IgD-negative memory B cell (primary cell): ENCODE results near the gene TBC1D10B. TPM values are rescaled to one million over a fixed set of nuclear protein-coding genes. Genes with fewer than 3 reads are reported as not detected.

Source experiments
- H3K27ac Mint-ChIP-seq, 3 donors: one replicate each; pipeline ENCODE4 v1.8.0; 2020 to 2022; ENCODE audit warnings: mild to moderate bottlenecking in 3 of 3, mixed read lengths in 3 of 3, moderate library complexity in 1 of 3
- H3K27me3 Mint-ChIP-seq: one replicate; pipeline ENCODE4 v1.8.0; 2021; ENCODE audit warnings: mixed read lengths
- H3K36me3 Mint-ChIP-seq: one replicate; pipeline ENCODE4 v1.8.0; 2020; ENCODE audit warnings: mild to moderate bottlenecking, mixed read lengths
- H3K4me1 Mint-ChIP-seq, 3 donors: one replicate each; pipeline ENCODE4 v1.8.0; 2020 to 2022; ENCODE audit warnings: mixed read lengths in 3 of 3, mild to moderate bottlenecking in 1 of 3
- H3K4me3 Mint-ChIP-seq, 4 donors: one replicate each; pipeline ENCODE4 v1.8.0; 2020 to 2022; ENCODE audit warnings: mild to moderate bottlenecking in 4 of 4, mixed read lengths in 4 of 4, moderate library complexity in 3 of 4
- H3K9me3 Mint-ChIP-seq, 3 donors: one replicate each; pipeline ENCODE4 v1.8.0; 2020 to 2021; ENCODE audit warnings: mixed read lengths in 3 of 3, mild to moderate bottlenecking in 1 of 3
- polyA plus RNA-seq: library from polyadenylated mRNA; unstranded; fragments of 300-500 nt; fragmentation: Illumina TruSeq; gene quantifications from one replicate; pipeline ENCODE4 v1.2.3, GENCODE V29; 2021

The TBC1D10B gene
- polyA plus RNA-seq, 1 donor from 2014 or later, result 11.3 TPM

DNA sequence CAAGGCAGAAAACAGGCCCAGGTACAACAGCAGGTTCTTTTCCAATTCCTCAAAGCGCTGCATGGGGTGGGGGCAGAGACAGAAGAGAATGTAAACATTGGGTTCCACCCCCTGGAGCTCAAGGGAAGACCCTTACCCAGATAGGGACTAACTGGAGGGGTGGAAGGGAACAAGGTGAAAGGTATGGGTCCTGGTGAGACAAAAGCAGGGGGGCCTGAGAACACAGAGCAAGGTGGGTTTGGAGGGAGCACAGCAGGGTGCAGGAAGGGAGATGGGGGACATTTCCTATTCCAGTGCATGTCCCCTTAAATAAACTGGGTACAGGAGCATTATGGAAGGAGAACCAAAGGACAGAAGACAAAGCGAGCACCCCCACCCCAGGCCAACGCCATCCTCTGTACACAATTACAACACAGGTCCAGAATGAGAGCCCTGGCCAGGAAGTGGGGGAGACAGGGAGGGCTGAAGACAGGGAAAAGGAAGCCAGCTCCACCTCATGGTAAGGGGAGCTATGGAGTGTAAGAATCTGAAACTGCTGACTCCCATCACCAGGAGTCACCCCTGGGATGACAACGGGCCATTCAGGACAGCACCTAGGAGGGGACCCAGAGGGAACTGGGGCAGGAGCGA, 13.1 kb downstream of the TBC1D10B start:
- Mint-ChIP-seq H3K4me3 (peak overlapping the region in 2 of 4 donors; percentile 9 to 98), H3K9me3 (no peaks in the 10 kb centered on the region), H3K36me3 (peaks cover 2% of the 10 kb centered on the region), H3K4me1 (peaks cover 11 to 14% (median 12%) of the 10 kb centered on the region in 3 donors), H3K27ac (peak overlapping the region in 1 of 3 donors; percentile 92), H3K27me3 (no peaks in the 10 kb centered on the region)

DNA sequence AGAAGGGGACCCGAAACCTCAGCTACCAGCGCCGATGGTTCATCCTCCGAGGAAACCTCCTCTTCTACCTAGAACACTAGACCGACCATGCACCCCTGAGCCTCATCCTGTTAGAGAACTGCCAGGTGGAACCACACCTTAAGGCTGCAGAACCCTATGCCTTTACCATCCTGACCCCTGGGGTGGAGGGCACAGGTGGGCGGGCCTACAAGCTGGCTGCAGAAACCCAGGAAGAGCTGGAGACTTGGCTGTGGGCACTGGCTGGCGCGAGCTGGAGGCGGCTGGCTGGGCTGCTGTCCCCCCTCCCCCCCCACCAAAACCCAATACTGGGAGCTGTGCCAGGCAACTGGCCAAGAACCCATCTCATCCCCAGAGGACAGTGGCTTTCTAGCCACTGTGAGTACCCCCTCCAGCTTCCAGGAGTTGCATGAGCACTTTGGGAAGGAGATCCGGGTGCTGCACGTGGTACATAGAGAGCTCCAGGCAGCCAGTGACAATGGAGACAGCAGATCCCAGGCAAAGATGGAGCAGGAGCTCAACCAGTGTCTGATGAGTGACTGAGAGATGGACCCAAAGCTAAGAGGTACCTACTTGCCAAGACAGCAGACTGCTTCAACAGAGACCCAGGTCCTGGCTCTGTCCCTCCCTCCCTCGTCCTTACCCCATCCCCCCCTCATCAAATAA, 13.8 kb downstream of the TBC1D10B start:
- peak overlapping the region; percentile 92 to 99 (median 97) for H3K27ac Mint-ChIP-seq
- no peaks in the 10 kb centered on the region for H3K9me3 Mint-ChIP-seq
- H3K36me3 Mint-ChIP-seq, result peaks cover 2% of the 10 kb centered on the region
- H3K27me3 Mint-ChIP-seq, result no peaks in the 10 kb centered on the region
- H3K4me3 Mint-ChIP-seq, result peak overlapping the region; percentile 77 to 99 (median 96)
- peaks cover 12 to 14% (median 13%) of the 10 kb centered on the region in 3 donors for H3K4me1 Mint-ChIP-seq

DNA sequence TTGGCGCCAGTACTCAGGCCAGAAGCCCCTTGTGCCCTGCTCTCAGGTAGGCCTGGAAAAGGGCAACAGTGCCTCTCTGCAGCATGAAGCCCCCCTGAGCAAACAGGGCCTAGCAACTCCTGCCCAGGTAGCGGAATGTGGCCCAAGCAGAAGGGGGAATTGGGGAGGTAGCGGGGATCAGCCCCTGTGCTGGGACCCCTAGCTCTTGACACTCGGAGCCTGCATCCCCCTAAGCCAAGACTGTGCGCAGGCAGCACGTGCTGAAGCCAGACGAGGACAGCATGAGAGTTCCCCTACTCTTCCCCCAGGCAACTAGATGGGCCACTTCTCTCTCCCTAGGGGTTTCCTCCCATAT, 14.4 kb downstream of the TBC1D10B start:
- no peaks in the 10 kb centered on the region for H3K27me3 Mint-ChIP-seq
- H3K4me1 Mint-ChIP-seq, result peaks cover 16 to 18% (median 17%) of the 10 kb centered on the region in 3 donors
- H3K36me3 Mint-ChIP-seq, result peaks cover 3% of the 10 kb centered on the region
- peak overlapping the region; percentile 94 to 99 (median 98) for H3K4me3 Mint-ChIP-seq
- H3K27ac Mint-ChIP-seq, result peak overlapping the region; percentile 92 to 99 (median 97)
- H3K9me3 Mint-ChIP-seq, result no peaks in the 10 kb centered on the region

DNA sequence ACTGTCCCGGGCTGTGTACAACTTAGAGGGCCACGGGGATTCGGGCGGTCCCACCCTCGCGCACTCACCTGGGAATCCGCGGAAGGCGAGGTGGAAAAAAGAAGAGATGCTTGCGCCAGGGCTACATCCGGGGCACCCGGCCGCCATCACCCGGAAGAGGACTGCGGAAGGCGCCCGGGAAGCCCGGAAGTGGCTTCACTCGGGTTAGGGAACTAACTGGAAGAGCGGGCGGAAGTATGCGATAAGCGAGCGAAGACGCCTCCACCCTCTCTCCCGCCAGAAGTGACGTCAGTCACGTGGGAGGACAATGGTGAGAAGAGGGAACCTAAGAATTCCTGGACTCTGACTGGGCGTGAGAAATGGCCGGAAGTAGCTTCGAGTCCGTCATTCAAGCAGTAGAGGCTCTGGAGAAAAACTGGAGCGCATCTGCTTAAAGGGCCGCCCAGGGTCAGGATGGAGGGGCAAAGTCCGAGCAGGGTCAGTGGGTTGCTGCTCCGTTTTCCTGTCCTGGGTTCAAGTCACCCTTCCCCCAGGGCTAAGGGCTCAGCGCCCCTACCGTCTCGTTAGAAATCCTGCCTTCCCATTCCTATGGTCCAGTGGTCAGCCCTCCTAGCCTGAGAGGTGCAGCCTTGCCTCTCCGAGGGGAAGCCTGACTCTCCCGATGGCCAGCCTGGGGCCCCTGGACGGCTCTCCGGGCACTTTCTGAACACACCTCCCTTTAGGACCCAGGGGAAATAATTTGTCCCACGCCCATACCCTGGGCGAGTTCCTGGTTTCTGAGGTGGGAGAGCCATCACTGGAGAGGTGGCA, 14.9 kb downstream of the TBC1D10B start, which contains the start of gene CD2BP2:
TSS of gene CD2BP2 (minus strand) at position 165 of the 810 bp plus-strand sequence. CDS start 627 bp downstream, outside the sequence.
- Mint-ChIP-seq H3K27ac (peak within 1 kb of the TSS; percentile 92 to 99 (median 97)), H3K4me1 (peaks cover 22 to 24% (median 23%) of the 10 kb centered on the region in 3 donors), H3K27me3 (no peaks in the 10 kb centered on the region), H3K36me3 (peaks cover 8% of the 10 kb centered on the region), H3K4me3 (peak within 1 kb of the TSS; percentile 94 to 99 (median 98)), H3K9me3 (no peaks in the 10 kb centered on the region)

DNA sequence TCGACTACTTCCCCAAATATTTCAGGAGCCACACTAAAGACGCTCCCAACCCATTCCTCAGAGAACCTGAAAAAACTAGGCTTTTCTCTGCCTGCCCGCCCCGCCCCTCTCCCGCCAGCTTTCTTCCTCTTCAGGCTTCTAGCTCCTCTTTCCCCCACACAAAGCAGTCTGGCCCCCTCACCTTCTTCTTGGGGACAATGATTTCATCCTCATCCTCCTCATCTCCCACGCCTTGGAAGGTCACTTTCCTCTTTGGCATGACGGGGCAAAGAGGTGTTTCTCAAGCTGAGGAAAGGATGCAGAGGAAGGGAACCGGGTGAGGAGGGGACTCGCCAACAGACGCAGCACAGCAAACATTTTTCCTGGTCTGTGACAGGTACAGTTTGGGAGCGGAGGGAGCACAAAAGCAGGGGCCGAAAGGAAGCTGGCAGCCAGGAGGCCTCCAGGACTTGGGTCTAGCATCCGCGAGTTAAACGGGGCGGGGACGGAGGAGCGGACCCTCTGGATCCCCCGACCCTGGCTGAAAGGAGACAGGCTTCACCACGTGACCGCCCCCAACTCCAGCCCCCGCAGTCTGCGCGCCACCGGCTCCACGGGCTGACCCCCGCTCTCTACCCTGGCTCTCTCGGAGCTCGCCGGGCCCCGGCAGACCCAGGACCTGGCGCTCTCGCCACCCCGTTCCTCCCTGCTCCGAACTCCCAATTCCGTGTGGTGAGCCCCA, 15.7 kb downstream of the TBC1D10B start:
- Mint-ChIP-seq H3K4me3 (peak overlapping the region; percentile 94 to 99 (median 98)), H3K27ac (peak overlapping the region; percentile 92 to 99 (median 97)), H3K27me3 (no peaks in the 10 kb centered on the region), H3K36me3 (peaks cover 9% of the 10 kb centered on the region), H3K4me1 (peaks cover 29 to 30% (median 29%) of the 10 kb centered on the region in 3 donors), H3K9me3 (no peaks in the 10 kb centered on the region)

DNA sequence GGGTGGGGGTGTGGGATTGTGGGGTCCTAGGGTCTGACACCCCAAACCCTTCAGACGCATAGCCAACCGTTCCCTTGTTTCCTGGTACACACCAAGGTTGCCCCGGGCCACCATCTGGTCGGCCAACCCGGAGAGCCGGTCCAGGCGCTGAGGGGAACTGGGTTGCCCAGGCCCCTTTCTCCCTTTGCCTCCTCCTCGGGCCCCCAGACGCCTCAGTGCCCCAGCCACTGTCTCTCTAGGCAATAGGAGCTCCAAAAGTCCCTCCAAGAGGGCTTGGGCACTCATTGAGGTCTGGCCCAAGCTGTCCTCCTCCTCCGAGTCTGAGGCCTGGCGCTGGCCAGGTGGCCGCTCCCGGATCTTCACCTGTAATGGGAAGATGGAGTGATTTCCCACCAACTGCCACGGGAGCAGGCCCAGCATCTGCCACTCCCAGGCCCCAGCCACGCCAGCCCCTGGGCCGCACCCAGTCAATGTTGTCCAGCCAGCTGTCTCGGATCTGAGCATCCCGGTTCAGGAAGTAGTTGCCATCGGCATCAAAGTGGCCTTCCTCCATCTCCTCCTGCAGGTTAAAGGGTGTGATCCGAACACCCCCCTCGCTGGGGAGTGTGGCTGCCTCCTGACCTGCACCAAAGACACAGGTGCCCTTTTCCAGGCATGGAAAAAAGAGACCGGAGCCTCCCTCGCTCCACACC, 16.7 kb downstream of the TBC1D10B start:
- Mint-ChIP-seq H3K4me3 (peak overlapping the region; percentile 94 to 99 (median 98)), H3K9me3 (no peaks in the 10 kb centered on the region), H3K4me1 (peaks cover 37 to 38% (median 37%) of the 10 kb centered on the region in 3 donors)

DNA sequence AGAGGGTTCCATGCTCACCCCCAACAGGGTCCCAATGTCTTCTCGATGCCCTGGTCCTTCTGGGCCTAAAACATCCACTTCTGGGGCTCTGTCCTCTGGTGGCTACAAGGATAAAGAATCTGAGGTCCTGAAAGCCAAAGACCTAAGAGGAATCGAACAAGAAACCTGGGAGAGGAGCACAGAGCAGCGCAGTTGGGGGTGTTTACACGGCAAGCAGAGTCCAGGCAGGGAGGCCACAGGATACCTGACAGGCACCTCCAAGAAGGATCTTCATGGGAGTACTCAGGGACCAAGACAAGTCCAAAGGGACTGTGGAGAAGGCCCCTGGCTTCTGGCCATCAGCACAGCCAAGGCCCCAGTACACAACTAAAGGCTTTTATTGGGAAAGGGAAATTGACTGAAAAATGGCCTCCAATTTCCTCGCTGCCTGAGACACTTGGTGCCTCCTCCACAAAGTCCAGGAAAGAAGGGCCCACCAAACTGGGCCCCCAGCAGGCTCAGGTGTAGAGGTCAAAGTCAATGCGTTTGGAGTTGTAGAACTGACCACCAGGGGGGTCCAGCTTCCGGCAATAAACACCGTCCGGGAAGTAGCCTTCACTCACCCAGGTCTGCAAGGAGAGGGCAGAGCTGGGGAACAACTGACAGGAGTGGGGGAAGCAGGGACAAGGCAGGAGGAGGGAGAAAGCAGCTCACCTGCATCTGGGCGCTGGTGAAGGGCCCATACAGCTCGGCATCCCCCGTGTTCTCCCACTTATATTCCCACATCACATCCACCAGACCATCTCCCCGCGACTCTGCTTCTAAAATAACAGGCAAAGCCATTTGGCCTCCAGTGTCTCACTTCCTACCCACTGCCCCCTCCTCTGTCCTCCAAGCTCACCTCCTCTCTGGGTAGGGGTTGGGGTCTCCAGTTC, 17.5 kb downstream of the TBC1D10B start:
- peaks cover 37 to 39% (median 37%) of the 10 kb centered on the region in 3 donors for H3K4me1 Mint-ChIP-seq
- no peaks in the 10 kb centered on the region for H3K9me3 Mint-ChIP-seq
- H3K4me3 Mint-ChIP-seq, result peak overlapping the region; percentile 12 to 80 (median 62)
- peaks cover 9% of the 10 kb centered on the region for H3K36me3 Mint-ChIP-seq
- no peaks in the 10 kb centered on the region for H3K27me3 Mint-ChIP-seq
- peak overlapping the region; percentile 16 to 79 (median 53) for H3K27ac Mint-ChIP-seq

More for the DNA sequence above, 16.7 kb downstream of the TBC1D10B start:
- H3K27ac Mint-ChIP-seq, result peak overlapping the region in 2 of 3 donors; percentile 53 to 92
- H3K36me3 Mint-ChIP-seq, result peaks cover 9% of the 10 kb centered on the region
- H3K27me3 Mint-ChIP-seq, result no peaks in the 10 kb centered on the region

DNA sequence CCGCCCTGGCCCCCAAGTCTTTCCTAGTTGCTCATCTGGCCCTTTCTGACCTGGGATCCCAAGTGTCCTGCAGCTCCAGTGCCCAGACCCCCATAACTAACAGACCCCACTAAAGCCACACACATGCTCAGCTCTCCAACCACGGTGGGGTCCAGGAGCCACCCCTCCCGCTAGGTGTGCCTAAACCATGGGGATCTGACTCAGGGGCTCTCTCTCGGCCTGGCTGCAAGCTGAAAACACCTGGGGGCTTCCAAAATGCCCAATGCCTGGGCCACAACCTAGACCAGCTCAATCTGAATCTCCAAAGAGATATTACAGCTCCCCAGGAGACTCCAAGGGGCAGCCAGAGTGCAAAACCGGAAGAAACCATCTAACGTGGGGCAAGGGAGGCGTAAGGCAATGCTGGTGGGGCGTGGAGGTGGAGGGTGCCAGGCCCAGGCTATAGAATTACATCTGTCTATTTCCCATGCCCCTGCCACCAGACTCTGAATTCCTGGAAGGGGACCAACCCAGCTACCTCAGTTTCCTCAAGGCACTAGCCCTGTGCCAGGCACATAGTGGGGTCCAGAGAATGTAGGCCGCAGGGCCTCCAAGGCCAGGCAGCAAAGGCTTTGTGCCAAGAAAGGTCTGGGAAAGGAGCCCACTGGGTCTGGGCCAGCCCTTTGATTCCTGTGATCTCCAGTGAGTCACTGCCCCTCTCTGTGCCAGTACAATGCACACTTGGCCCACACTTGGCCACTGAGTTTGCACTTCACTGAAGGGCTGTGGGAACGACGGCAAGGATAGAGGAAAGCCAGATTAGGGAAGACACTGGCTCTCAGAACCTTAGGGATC, 18.5 kb downstream of the TBC1D10B start:
- no peaks in the 10 kb centered on the region for H3K9me3 Mint-ChIP-seq
- no peaks in the 10 kb centered on the region for H3K27me3 Mint-ChIP-seq
- H3K36me3 Mint-ChIP-seq, result peaks cover 9% of the 10 kb centered on the region
- peak overlapping the region in 2 of 4 donors; percentile 47 to 80 for H3K4me3 Mint-ChIP-seq
- H3K27ac Mint-ChIP-seq, result peak overlapping the region in 2 of 3 donors; percentile 16 to 79
- H3K4me1 Mint-ChIP-seq, result peaks cover 37 to 39% (median 37%) of the 10 kb centered on the region in 3 donors

DNA sequence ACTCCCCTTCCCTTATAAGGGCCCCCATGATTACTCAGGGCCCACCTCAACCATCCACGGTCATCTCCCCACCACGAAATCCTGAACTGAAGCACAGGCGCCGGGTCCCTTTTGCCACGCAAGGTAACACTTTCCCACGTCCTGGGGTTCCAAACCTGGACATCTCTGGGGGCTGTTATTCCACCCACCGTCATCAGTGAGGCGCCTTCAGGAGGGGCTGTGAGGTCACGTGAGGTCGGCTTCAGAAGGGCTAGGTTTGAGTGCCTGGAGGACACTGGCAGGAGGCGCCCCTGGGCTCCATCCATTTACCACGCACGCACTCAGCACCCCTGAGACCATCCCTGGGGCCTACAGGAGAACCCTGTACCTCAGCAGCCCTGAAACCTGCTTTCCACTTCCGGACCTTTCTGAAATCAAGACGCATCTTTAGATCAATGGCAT, 19.3 kb downstream of the TBC1D10B start:
- Mint-ChIP-seq H3K27me3 (no peaks in the 10 kb centered on the region), H3K27ac (peak overlapping the region in 2 of 3 donors; percentile 21 to 79), H3K4me1 (peaks cover 34 to 37% (median 34%) of the 10 kb centered on the region in 3 donors), H3K4me3 (peak overlapping the region in 2 of 4 donors; percentile 80 to 83), H3K9me3 (no peaks in the 10 kb centered on the region), H3K36me3 (peaks cover 9% of the 10 kb centered on the region)

DNA sequence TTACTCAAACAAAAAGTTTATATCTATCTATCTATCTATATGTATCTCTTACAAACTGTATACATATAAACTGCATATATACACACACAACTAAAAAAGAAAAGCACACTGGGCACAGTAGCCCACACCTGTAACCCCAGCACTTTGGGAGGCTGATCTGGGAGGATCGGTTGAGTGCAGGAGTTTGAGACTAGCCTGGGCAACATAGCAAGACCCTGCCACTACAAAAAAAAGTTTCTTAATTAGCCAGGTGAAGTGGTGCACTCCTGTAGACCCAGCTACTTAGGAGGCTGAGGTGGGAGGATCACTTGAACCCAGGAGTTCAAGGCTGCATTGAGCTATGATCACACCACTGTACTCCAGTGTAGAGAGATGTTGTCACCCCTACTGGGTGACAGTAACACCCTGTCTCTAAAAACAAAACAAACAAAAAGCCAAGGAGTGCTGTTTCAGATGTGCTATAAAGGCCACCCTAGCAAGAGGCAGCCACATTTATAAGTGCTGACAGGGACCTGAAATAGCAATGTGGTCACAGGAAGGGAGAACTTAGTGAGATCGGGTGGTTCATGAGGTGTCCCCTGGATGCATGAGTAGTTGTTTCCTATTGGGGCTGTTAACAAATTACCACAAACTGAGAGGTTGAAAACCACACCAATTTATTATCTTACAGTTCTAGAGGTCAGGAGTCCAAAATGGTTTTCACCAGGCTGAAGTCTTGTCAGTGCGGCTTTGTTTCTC, 20.0 kb downstream of the TBC1D10B start:
- Mint-ChIP-seq H3K27me3 (no peaks in the 10 kb centered on the region), H3K4me3 (peak overlapping the region in 3 of 4 donors; percentile 69 to 83 (median 80)), H3K9me3 (no peaks in the 10 kb centered on the region), H3K36me3 (peaks cover 9% of the 10 kb centered on the region), H3K4me1 (peaks cover 32 to 36% (median 33%) of the 10 kb centered on the region in 3 donors), H3K27ac (peak overlapping the region; percentile 36 to 92 (median 79))

DNA sequence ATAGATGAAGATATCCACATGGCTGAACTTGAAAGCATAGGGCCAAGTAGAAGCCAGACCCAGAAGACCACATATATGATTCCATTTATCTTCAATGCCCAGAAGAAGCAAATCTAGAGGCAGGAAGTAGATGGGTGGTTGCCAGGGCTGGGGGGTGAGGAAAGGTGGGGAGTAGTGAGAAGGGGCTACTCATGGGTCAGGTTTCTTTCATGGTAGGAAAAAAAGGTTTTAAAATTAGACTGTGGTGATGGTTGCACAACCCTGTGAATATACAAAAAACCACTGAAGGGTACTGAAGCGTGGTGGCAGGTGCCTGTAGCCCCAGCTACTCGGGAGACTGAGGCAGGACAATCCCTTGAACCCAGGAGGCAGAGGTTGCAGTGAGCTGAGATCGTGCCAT, 20.6 kb downstream of the TBC1D10B start:
- Mint-ChIP-seq H3K4me3 (peak overlapping the region in 2 of 4 donors; percentile 80 to 90), H3K27me3 (no peaks in the 10 kb centered on the region), H3K27ac (peak overlapping the region; percentile 53 to 92 (median 79)), H3K9me3 (no peaks in the 10 kb centered on the region), H3K4me1 (peaks cover 28 to 34% (median 30%) of the 10 kb centered on the region in 3 donors), H3K36me3 (peaks cover 9% of the 10 kb centered on the region)
